Mucosa of descending colon (tissue), 3 donors: ENCODE data around the gene KLHDC8B. TPM values are rescaled to one million over a fixed set of nuclear protein-coding genes. Genes with fewer than 3 reads are reported as not detected.

Experiments used
- ATAC-seq: fragments of 200-7000 bp; cut with Tn5 transposase; one replicate; pipeline ENCODE4 v1.9.1; 2020; ENCODE audit warnings: mild to moderate bottlenecking, moderate library complexity
- DNase-seq, 3 donors: peaks; one replicate each; pipeline ENCODE4 v3.0.0-alpha.2; 2020
- H3K36me3 ChIP-seq: fragments of 200-600 bp; one replicate; pipeline ENCODE4 v1.8.0; 2021; ENCODE audit warnings: low read depth, mild to moderate bottlenecking
- H3K4me1 ChIP-seq: fragments of 200-600 bp; one replicate; pipeline ENCODE4 v1.8.0; 2021; ENCODE audit warnings: low read depth, mild to moderate bottlenecking
- H3K4me3 ChIP-seq: fragments of 200-600 bp; one replicate; pipeline ENCODE4 v1.8.0; 2021; ENCODE audit warnings: mild to moderate bottlenecking
- H3K9me3 ChIP-seq: fragments of 200-600 bp; one replicate; pipeline ENCODE4 v1.8.0; 2021; ENCODE audit warnings: mild to moderate bottlenecking
- CTCF ChIP-seq: fragments of 200-600 bp; IDR thresholded peaks from one replicate; pipeline ENCODE4 v1.8.0; 2022; ENCODE audit warnings: antibody characterized with exemption, mild to moderate bottlenecking
- intact Hi-C, 2 donors: fragments of 100-400 bp; cut with DNase I in 1 of 2; cut with micrococcal nuclease in 1 of 2; formaldehyde crosslinking; loops; one replicate each; pipeline versions ENCODE4 v1.11.0 to v1.11.1; 2022; cut with DNase I, micrococcal nuclease
- total RNA-seq, 3 donors: library from RNA; stranded (reverse); fragmentation: NEBNext Ultra II Directional in 2 of 3; extraction: Animal tissue kit (Norgen Biotek cat#: 25700) in 2 of 3; gene quantifications; one replicate each; pipeline versions ENCODE4 v1.2.1 to v1.2.4, GENCODE V29; 2021 to 2023
- donor health status: DM: no; HTN: no; CAD: no; lungs with moderate emphysema.
- donor health status: DM: no; HTN: no; CAD: no.
- donor health status: DM: no; HTN: yes; CAD: no.

Gene KLHDC8B
- total RNA-seq, 3 donors from 2014 or later = 6.3 to 68.4 (median 6.3) TPM

GRCh38 chr3:49222002-49222401 lies 50.6 kb downstream of the KLHDC8B start:
- Histone ChIP-seq H3K9me3 (peaks cover 5% of the 10 kb centered on the region), H3K4me3 (no peak overlapping the region), H3K4me1 (peaks cover 4% of the 10 kb centered on the region), H3K36me3 (no peaks in the 10 kb centered on the region)
- intact Hi-C loops = no loop called here
- TF ChIP-seq CTCF = no peak
- DNase-seq (no peak), ATAC-seq (no peak)

Other genes starting within 250 kb of the KLHDC8B start
- gene P4HTM, start 181.4 kb upstream of the KLHDC8B start, total RNA-seq = 10 to 100 TPM; 40.2 to 60.6 (median 41.4) TPM
- 100 to 1,000 TPM in 2 of 3 donors, 10 to 100 TPM in 1; 98.5 to 205 (median 165) TPM for gene WDR6, start 164.2 kb upstream of the KLHDC8B start, total RNA-seq
- 10 to 100 TPM; 16.7 to 32.7 (median 18.9) TPM for gene DALRD3, start 153.0 kb upstream of the KLHDC8B start, total RNA-seq
- gene NDUFAF3, start 149.5 kb upstream of the KLHDC8B start, total RNA-seq = 10 to 100 TPM; 61.0 to 69.9 (median 63.2) TPM
- 100 to 1,000 TPM; 113 to 146 (median 114) TPM for gene IMPDH2, start 142.2 kb upstream of the KLHDC8B start, total RNA-seq
- gene QRICH1, start 77.5 kb upstream of the KLHDC8B start, total RNA-seq = 100 to 1,000 TPM in 1 of 3 donors, 10 to 100 TPM in 2; 73.0 to 104 (median 86.1) TPM
- 100 to 1,000 TPM; 235 to 415 (median 373) TPM for gene QARS1, start 66.8 kb upstream of the KLHDC8B start, total RNA-seq
- 10 to 100 TPM; 65.7 to 84.7 (median 82.6) TPM for gene USP19, start 50.8 kb upstream of the KLHDC8B start, total RNA-seq
- gene LAMB2, start 38.5 kb upstream of the KLHDC8B start, total RNA-seq = 100 to 1,000 TPM in 1 of 3 donors, 10 to 100 TPM in 2; 52.1 to 354 (median 82.0) TPM
- gene CCDC71, start 5.3 kb upstream of the KLHDC8B start, total RNA-seq = 10 to 100 TPM; 15.2 to 20.7 (median 19.9) TPM
- 1 to 10 TPM; 4.5 to 7.8 (median 5.5) TPM for gene C3orf62, start 105.6 kb downstream of the KLHDC8B start, total RNA-seq
- 10 to 100 TPM; 46.4 to 60.5 (median 58.9) TPM for gene USP4, start 168.5 kb downstream of the KLHDC8B start, total RNA-seq
- 100 to 1,000 TPM; 122 to 148 (median 144) TPM for gene GPX1, start 186.8 kb downstream of the KLHDC8B start, total RNA-seq
- gene RHOA, start 240.4 kb downstream of the KLHDC8B start, total RNA-seq = 100 to 1,000 TPM; 358 to 430 (median 419) TPM
- gene TCTA, start 240.8 kb downstream of the KLHDC8B start, total RNA-seq = 10 to 100 TPM; 31.6 to 44.4 (median 43.5) TPM